Measurements from ENCODE around the gene CNTN4.

Gene CNTN4

GRCh38 chr3:3080309-3080708, 981.6 kb downstream of the CNTN4 start:
- DNase-seq: no peak

- no peak for DNase-seq
These were observed 982.9 kb downstream of the CNTN4 start for GRCh38 chr3:3081381-3082233.

GRCh38 chr3:3082234-3082924, 983.7 kb downstream of the CNTN4 start:
- no peak for DNase-seq

- DNase-seq: no peak
These were observed 986.2 kb downstream of the CNTN4 start for GRCh38 chr3:3084890-3085289.

GRCh38 chr3:3085782-3086181, 987.1 kb downstream of the CNTN4 start:
- no peak for DNase-seq

- no peak for DNase-seq
These were observed 987.6 kb downstream of the CNTN4 start for GRCh38 chr3:3086239-3086638.

- no peak for DNase-seq
These were observed 988.6 kb downstream of the CNTN4 start for GRCh38 chr3:3087279-3087678.

GRCh38 chr3:3087716-3088465, 989.2 kb downstream of the CNTN4 start:
- no peak for DNase-seq

GRCh38 chr3:3089017-3089416, 990.4 kb downstream of the CNTN4 start:
- no peak for DNase-seq

GRCh38 chr3:3097958-3098357, 999.3 kb downstream of the CNTN4 start:
- DNase-seq: no peak

- no peak for DNase-seq
These were observed 1003.2 kb downstream of the CNTN4 start for GRCh38 chr3:3101660-3102458.

GRCh38 chr3:3102751-3103150, 1004.1 kb downstream of the CNTN4 start:
- DNase-seq: no peak

GRCh38 chr3:3105246-3105645, 1006.6 kb downstream of the CNTN4 start:
- no peak for DNase-seq

- DNase-seq: no peak
These were observed 1007.1 kb downstream of the CNTN4 start for GRCh38 chr3:3105815-3106214.

GRCh38 chr3:3107181-3107580, 1008.5 kb downstream of the CNTN4 start:
- no peak for DNase-seq

Data from stimulated activated CD4-positive, alpha-beta T cell treated with anti-CD3 and anti-CD28 coated beads, Interleukin-2, amount 100 ng/mL, for 48 hours (primary cell).